Fibroblast of peridontal ligament (primary cell): ENCODE measurements around the gene SARS1.

Experiments
- DNase-seq: peaks from one replicate; pipeline ENCODE4 v3.0.0-alpha.2; 2010; ENCODE audit errors: extremely low read depth

Gene SARS1

GRCh38 chr1:109249654-109250401, 36.1 kb downstream of the SARS1 start:
- DNase-seq, result no peak

- DNase-seq, result no peak
Observed at GRCh38 chr1:109250454-109251276, 36.9 kb downstream of the SARS1 start.

- DNase-seq, result no peak
Observed at GRCh38 chr1:109251277-109252166, 37.8 kb downstream of the SARS1 start.

- DNase-seq, result no peak
Observed at GRCh38 chr1:109252167-109252892, 38.6 kb downstream of the SARS1 start.

GRCh38 chr1:109252893-109253802, 39.4 kb downstream of the SARS1 start:
- DNase-seq, result no peak

- no peak for DNase-seq
Observed at GRCh38 chr1:109253803-109254620, 40.3 kb downstream of the SARS1 start.

GRCh38 chr1:109254621-109255096, 40.9 kb downstream of the SARS1 start:
- DNase-seq, result no peak

- no peak for DNase-seq
Observed at GRCh38 chr1:109255097-109255651, 41.5 kb downstream of the SARS1 start.

GRCh38 chr1:109255678-109256077, 42.0 kb downstream of the SARS1 start:
- no peak for DNase-seq

GRCh38 chr1:109256085-109256484, 42.4 kb downstream of the SARS1 start:
- no peak for DNase-seq

GRCh38 chr1:109256971-109257681, 43.4 kb downstream of the SARS1 start:
- DNase-seq, result no peak

GRCh38 chr1:109257682-109258421, 44.1 kb downstream of the SARS1 start:
- no peak for DNase-seq

- no peak for DNase-seq
Observed at GRCh38 chr1:109258481-109259466, 45.1 kb downstream of the SARS1 start.

GRCh38 chr1:109259674-109260557, 46.2 kb downstream of the SARS1 start:
- no peak for DNase-seq

GRCh38 chr1:109261006-109261405, 47.3 kb downstream of the SARS1 start:
- DNase-seq, result no peak
